ENCODE results near the gene FBH1. TPM values are rescaled to one million over a fixed set of nuclear protein-coding genes. Genes with fewer than 3 reads are reported as not detected.
"Not testable (repeated sequence)": the region's sequence is repeated elsewhere in the genome, so short reads cannot be mapped to it uniquely, and the experiment has no call there.

FBH1 gene
- 10 to 100 TPM; 52.2 to 55.3 TPM for total RNA-seq

- POLR2A ChIA-PET, result interaction anchor here (0.5 to 1.6 kb wide), 9 partner anchors 27 to 161 kb away, joined by 3 to 9 read pairs (median 4); partner anchors contain the start of genes GDI2 and IL15RA
- CTCF ChIA-PET, result interaction anchor here (0.6 to 1.4 kb wide), 4 partner anchors 11 to 135 kb away, joined by 3 read pairs; no protein-coding TSS in a partner anchor
Observed at GRCh38 chr10:5889624-5890451, at the start of gene FBH1, which contains the start of gene ANKRD16. Gene FBH1, plus strand, starts transcription at chr10:5890243. Its CDS starts 103 bp downstream, at chr10:5890346. Gene ANKRD16, minus strand, starts transcription at chr10:5889893. Its CDS starts 539 bp downstream, at chr10:5889354.

GRCh38 chr10:5840314-5841307 is 49.4 kb upstream of the FBH1 start:
- ChIA-PET POLR2A (no interaction called here), CTCF (interaction anchor here (1.3 kb wide), 1 partner anchor 47 kb away, joined by 3 read pairs; no protein-coding TSS in a partner anchor)

- CTCF ChIA-PET, result interaction anchor here (1.4 kb wide), 1 partner anchor 28 kb away, joined by 4 read pairs; the partner anchor contains the start of gene GDI2
- POLR2A ChIA-PET, result no interaction called here
Observed at GRCh38 chr10:5841965-5842364, 48.1 kb upstream of the FBH1 start.

- ChIA-PET POLR2A (interaction anchor here (0.6 to 1.1 kb wide), 3 partner anchors 30 to 138 kb away, joined by 3 to 4 read pairs (median 3); no protein-coding TSS in a partner anchor), CTCF (interaction anchor here (0.6 to 1.6 kb wide), 3 partner anchors 18 to 132 kb away, joined by 3 to 4 read pairs (median 4); no protein-coding TSS in a partner anchor)
Observed at GRCh38 chr10:5843686-5844344, 46.2 kb upstream of the FBH1 start.

GRCh38 chr10:5844345-5845055 is 45.5 kb upstream of the FBH1 start:
- CTCF ChIA-PET, result interaction anchor here (0.6 to 1.6 kb wide), 3 partner anchors 19 to 31 kb away, joined by 3 to 4 read pairs (median 4); partner anchors contain the start of gene GDI2
- POLR2A ChIA-PET, result interaction anchor here (0.6 to 1.1 kb wide), 3 partner anchors 30 to 302 kb away, joined by 3 to 6 read pairs (median 6); no protein-coding TSS in a partner anchor

GRCh38 chr10:5846667-5847066 is 43.4 kb upstream of the FBH1 start:
- CTCF ChIA-PET, POLR2A ChIA-PET: not testable (repeated sequence)

- ChIA-PET CTCF (interaction anchor here (0.6 kb wide), 1 partner anchor 73 kb away, joined by 3 read pairs; no protein-coding TSS in a partner anchor), POLR2A (no interaction called here)
Observed at GRCh38 chr10:5854131-5854475, 35.9 kb upstream of the FBH1 start.

- ChIA-PET POLR2A (no interaction called here), CTCF (interaction anchor here (1.0 kb wide), 1 partner anchor 251 kb away, joined by 3 read pairs; no protein-coding TSS in a partner anchor)
Observed at GRCh38 chr10:5855979-5856700, 33.9 kb upstream of the FBH1 start.

GRCh38 chr10:5856701-5857004 is 33.4 kb upstream of the FBH1 start:
- ChIA-PET CTCF (interaction anchor here (1.0 kb wide), 1 partner anchor 251 kb away, joined by 3 read pairs; no protein-coding TSS in a partner anchor), POLR2A (no interaction called here)

- ChIA-PET POLR2A (no interaction called here), CTCF (no interaction called here)
Observed at GRCh38 chr10:5858811-5859210, 31.2 kb upstream of the FBH1 start.

GRCh38 chr10:5860066-5860465 is 30.0 kb upstream of the FBH1 start:
- POLR2A ChIA-PET, result no interaction called here
- CTCF ChIA-PET, result interaction anchor here (0.6 kb wide), 1 partner anchor 27 kb away, joined by 4 read pairs; no protein-coding TSS in a partner anchor

GRCh38 chr10:5862360-5862961 is 27.6 kb upstream of the FBH1 start:
- POLR2A ChIA-PET, result interaction anchor here (1.1 to 1.3 kb wide), 2 partner anchors 27 to 44 kb away, joined by 3 read pairs; partner anchors contain the start of genes ANKRD16 and FBH1
- CTCF ChIA-PET, result interaction anchor here (1.0 kb wide), 1 partner anchor 26 kb away, joined by 3 read pairs; no protein-coding TSS in a partner anchor

- CTCF ChIA-PET, result interaction anchor here (1.0 kb wide), 1 partner anchor 25 kb away, joined by 3 read pairs; no protein-coding TSS in a partner anchor
- POLR2A ChIA-PET, result interaction anchor here (1.1 to 1.3 kb wide), 2 partner anchors 27 to 45 kb away, joined by 3 read pairs; partner anchors contain the start of genes ANKRD16 and FBH1
Observed at GRCh38 chr10:5862981-5863685, 26.9 kb upstream of the FBH1 start.

- POLR2A ChIA-PET, CTCF ChIA-PET: not testable (repeated sequence)
Observed at GRCh38 chr10:5866451-5867081, 23.5 kb upstream of the FBH1 start.

- POLR2A ChIA-PET, result interaction anchor here (0.6 kb wide), 1 partner anchor 543 kb away, joined by 3 read pairs; no protein-coding TSS in a partner anchor
- CTCF ChIA-PET, result not testable (repeated sequence)
Observed at GRCh38 chr10:5867091-5867615, 22.9 kb upstream of the FBH1 start.

- CTCF ChIA-PET, POLR2A ChIA-PET: not testable (repeated sequence)
Observed at GRCh38 chr10:5868383-5868782, 21.7 kb upstream of the FBH1 start.

Data from activated CD8-positive, alpha-beta memory T cell treated with anti-CD3 and anti-CD28 coated beads for 36 hours (primary cell).